Measurements from ENCODE around the gene NKX2-4.
"Not testable (repeated sequence)": the region's sequence is repeated elsewhere in the genome, so short reads cannot be mapped to it uniquely, and the experiment has no call there.

Gene NKX2-4

GRCh38 chr20:21397341-21398108, at the start of gene NKX2-4:
Gene NKX2-4 (minus strand): TSS chr20:21397526. CDS start chr20:21397399, 127 bp downstream.
- no peak for DNase-seq

GRCh38 chr20:21437816-21438215, 40.5 kb upstream of the NKX2-4 start:
- no peak for DNase-seq

GRCh38 chr20:21437248-21437647, 39.9 kb upstream of the NKX2-4 start:
- DNase-seq = no peak

GRCh38 chr20:21436205-21436604, 38.9 kb upstream of the NKX2-4 start:
- DNase-seq = no peak

- DNase-seq = no peak
Measured at GRCh38 chr20:21435576-21435975, 38.2 kb upstream of the NKX2-4 start.

GRCh38 chr20:21433329-21433890, 36.1 kb upstream of the NKX2-4 start:
- no peak for DNase-seq

GRCh38 chr20:21432911-21433310, 35.6 kb upstream of the NKX2-4 start:
- no peak for DNase-seq

GRCh38 chr20:21430020-21430419, 32.7 kb upstream of the NKX2-4 start:
- DNase-seq = no peak

GRCh38 chr20:21424846-21425245, 27.5 kb upstream of the NKX2-4 start:
- DNase-seq = no peak

GRCh38 chr20:21423712-21424111, 26.4 kb upstream of the NKX2-4 start:
- DNase-seq = not testable (repeated sequence)

- no peak for DNase-seq
Measured at GRCh38 chr20:21421601-21422236, 24.4 kb upstream of the NKX2-4 start.

GRCh38 chr20:21419147-21419546, 21.8 kb upstream of the NKX2-4 start:
- not testable (repeated sequence) for DNase-seq

- DNase-seq = not testable (repeated sequence)
Measured at GRCh38 chr20:21413996-21414395, 16.7 kb upstream of the NKX2-4 start.

GRCh38 chr20:21411725-21412124, 14.4 kb upstream of the NKX2-4 start:
- no peak for DNase-seq

GRCh38 chr20:21399005-21399475, 1.7 kb upstream of the NKX2-4 start:
- no peak for DNase-seq

GRCh38 chr20:21398109-21399004, 1.0 kb upstream of the NKX2-4 start:
- DNase-seq = no peak

GRCh38 chr20:21396599-21397340, 556 bp downstream of the NKX2-4 start:
- no peak for DNase-seq

- DNase-seq = no peak
Measured at GRCh38 chr20:21395666-21396598, 1.4 kb downstream of the NKX2-4 start.

GRCh38 chr20:21395051-21395665, 2.2 kb downstream of the NKX2-4 start:
- no peak for DNase-seq

- no peak for DNase-seq
Measured at GRCh38 chr20:21394551-21394950, 2.8 kb downstream of the NKX2-4 start.
